GM12865 (cell line): Measurements from ENCODE around the gene RAB1B.

Experiments
- DNase-seq: peaks from one replicate; pipeline ENCODE4 v3.0.0; 2010; ENCODE audit warnings: low read depth
- H3K4me3 ChIP-seq: 2 replicates; pipeline ENCODE4 v1.5.1; 2011; ENCODE audit warnings: mild to moderate bottlenecking, low read depth, low read length, control low read depth
- TF ChIP-seq, protein P1 (sequence below): IDR thresholded peaks from 2 replicates; pipeline ENCODE4 v1.5.1; 2011; ENCODE audit warnings: low read length, control low read depth, low read depth, inconsistent platforms; ENCODE audit not compliant: insufficient read depth; ENCODE audit errors: missing control alignments

Gene RAB1B

DNA sequence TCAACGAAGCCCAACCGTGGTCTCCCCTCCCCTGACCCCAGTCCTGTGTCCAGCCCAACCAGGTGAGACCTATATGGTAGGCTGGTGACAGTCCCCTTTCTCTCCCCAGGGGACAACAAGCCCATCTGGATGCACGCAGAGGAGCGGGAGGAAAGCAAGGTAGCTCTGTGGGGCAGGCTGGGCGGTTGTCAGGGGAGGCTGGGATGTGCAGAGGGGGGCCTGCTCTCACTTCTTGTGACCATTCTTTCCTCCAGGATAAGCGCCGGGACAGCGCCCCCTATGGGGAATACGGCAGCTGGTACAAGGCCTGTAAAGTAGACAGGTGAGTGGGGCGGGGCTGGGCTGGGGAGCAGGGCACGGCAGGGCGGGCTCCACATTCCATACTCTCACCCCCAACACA is 3.5 kb upstream of the RAB1B start:
- DNase-seq, result peak; percentile 40
- TF ChIP-seq, protein P1, sequence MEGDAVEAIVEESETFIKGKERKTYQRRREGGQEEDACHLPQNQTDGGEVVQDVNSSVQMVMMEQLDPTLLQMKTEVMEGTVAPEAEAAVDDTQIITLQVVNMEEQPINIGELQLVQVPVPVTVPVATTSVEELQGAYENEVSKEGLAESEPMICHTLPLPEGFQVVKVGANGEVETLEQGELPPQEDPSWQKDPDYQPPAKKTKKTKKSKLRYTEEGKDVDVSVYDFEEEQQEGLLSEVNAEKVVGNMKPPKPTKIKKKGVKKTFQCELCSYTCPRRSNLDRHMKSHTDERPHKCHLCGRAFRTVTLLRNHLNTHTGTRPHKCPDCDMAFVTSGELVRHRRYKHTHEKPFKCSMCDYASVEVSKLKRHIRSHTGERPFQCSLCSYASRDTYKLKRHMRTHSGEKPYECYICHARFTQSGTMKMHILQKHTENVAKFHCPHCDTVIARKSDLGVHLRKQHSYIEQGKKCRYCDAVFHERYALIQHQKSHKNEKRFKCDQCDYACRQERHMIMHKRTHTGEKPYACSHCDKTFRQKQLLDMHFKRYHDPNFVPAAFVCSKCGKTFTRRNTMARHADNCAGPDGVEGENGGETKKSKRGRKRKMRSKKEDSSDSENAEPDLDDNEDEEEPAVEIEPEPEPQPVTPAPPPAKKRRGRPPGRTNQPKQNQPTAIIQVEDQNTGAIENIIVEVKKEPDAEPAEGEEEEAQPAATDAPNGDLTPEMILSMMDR, result peak; percentile 49

GRCh38 chr11:66265531-66266377 is 2.7 kb upstream of the RAB1B start:
- H3K4me3 ChIP-seq, result no peak overlapping the region
- TF ChIP-seq, protein P1, result no peak
- DNase-seq, result no peak

More for the DNA sequence above, 3.5 kb upstream of the RAB1B start:
- H3K4me3 ChIP-seq, result no peak overlapping the region

DNA sequence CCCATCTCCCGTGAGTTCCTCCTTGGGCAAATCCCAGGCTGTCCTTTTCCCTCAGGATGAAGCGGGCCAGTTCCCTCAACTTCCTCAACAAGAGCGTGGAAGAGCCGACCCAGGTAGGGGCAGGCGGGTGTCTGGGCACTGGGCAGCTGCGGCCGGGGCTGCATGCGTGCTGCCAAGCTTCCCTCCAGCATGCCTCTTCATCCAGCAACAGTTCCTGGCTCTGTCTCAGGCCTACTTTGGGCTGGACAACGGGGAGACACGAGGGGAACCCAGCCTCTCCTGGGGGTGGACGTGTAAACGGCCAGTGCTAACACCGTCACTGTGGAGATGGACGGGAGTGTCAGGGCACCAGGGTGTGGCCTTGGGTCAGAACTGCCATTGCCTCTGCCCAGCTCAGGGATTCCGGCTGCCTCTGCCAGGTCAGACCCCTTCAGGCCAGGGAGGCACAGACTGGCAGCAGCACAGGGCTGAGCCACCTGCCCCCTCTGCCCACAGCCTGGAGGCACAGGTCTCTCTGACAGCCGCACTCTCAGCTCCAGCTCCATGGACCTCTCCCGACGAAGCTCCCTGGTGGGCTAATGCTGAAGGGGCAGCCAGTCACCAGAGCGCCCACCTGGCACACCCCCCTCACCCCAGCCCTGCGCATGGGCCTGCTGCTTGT is 1.9 kb upstream of the RAB1B start:
- no peak overlapping the region for H3K4me3 ChIP-seq
- DNase-seq, result no peak
- TF ChIP-seq, protein P1, result no peak

GRCh38 chr11:66267039-66267378 is 1.4 kb upstream of the RAB1B start:
- H3K4me3 ChIP-seq, result peak overlapping the region; percentile 57
- no peak for DNase-seq
- TF ChIP-seq, protein P1, result no peak

GRCh38 chr11:66267379-66268243 is 828 bp upstream of the RAB1B start:
- TF ChIP-seq, protein P1, result peak; percentile 14
- peak; percentile 94 for DNase-seq
- H3K4me3 ChIP-seq, result peak overlapping the region; percentile 57

- peak; percentile 34 for DNase-seq
- peak overlapping the region; percentile 99 for H3K4me3 ChIP-seq
- TF ChIP-seq, protein P1, result no peak
These were observed 790 bp downstream of the RAB1B start for GRCh38 chr11:66268952-66269905.
